GM21360 (cell line): ENCODE results near the gene ADCY7.
"Not testable (repeated sequence)": the region's sequence is repeated elsewhere in the genome, so short reads cannot be mapped to it uniquely, and the experiment has no call there.

Experiments used
- ATAC-seq: cut with Tn5 transposase; IDR thresholded peaks from one replicate; pipeline ENCODE4 v1.9.1; 2021; ENCODE audit warnings: mild to moderate bottlenecking, moderate library complexity; ENCODE audit not compliant: unreplicated experiment

The ADCY7 gene

DNA sequence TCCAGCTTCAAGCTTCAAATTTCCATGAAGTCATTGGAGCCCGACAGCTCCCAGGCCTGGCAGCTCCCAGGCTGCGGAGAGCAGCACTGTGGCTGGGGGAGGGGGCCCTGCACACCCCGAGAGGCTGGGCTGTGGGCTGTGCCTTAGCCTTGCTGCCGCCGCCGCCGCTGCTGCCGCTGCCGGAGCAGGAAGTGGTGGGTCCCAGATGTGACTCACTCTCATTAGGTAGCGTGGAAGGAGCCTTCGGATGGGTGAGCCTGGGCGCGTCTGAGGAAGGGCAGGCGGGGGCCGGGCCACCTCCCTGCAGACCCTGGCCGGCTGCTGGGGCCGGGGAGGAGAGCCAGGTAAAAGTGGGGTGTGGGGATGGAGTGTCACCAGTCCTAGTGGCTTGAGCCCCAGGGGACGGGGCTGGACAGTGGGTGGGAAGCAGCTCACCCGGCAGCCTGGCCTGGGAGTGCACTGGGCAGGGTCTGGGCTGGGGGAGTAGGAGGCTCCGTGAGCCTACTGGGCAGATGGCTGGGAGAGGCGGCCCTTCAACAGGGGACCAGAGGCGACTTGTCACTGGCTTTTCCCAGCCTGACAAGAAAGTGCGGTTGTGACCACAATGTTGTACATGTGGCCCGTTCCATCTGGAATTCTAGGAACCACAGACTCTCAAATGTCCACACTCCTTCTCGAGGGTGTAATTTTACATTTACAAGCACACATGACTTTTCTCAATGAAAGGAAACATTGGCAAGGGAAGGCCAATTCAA is at the start of gene ADCY7:
Gene ADCY7 (plus strand): TSS at position 215 of the 755 bp plus-strand sequence. CDS start 21,629 bp downstream, outside the sequence.
- ATAC-seq = peak; percentile 63

DNA sequence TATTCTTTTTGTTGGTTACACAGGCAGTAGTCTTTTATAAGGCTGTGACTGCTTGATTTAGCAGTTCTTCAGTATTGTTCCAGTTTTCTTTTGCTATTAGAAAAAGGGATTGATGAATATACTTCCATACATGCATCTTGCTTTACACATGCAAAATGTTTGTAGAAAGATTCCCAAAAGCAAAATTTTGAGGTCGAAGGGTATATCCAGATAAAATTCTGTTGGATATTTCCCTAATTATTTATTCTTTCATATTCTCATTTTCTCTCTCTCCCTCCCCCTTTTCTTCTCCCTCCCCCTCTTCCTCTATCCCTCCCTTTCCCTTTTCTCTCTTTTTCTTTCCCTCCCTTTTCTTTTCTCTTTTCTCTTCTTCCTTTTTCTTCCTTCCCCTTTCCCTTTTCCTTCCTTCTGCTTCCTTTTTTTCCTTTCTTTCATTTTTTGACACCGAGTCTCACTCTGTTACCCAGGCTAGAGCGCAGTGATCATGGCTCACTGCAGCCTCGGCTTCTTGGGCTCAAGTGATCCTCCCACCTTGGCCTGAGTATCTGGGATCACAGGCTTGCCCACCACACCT is 46.9 kb upstream of the ADCY7 start:
- ATAC-seq = no peak

DNA sequence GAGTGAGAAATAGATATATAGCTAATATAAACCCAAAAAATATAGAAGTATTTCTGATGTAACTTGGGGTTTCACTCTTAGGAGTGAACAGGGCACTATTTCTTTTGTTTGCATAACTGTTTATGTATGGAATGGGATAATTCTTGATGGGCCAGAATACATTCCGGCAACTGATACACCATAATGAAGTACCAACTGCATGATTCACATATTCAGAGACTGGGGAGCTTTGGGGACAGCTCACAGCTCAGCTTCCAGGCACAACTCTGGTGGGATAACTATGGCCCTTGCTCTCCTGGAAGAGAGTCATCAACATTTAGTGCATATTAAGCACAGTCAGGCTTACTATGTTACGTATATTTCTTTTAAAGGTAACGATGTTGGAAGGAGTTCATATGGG is 42.1 kb upstream of the ADCY7 start:
- ATAC-seq = no peak

DNA sequence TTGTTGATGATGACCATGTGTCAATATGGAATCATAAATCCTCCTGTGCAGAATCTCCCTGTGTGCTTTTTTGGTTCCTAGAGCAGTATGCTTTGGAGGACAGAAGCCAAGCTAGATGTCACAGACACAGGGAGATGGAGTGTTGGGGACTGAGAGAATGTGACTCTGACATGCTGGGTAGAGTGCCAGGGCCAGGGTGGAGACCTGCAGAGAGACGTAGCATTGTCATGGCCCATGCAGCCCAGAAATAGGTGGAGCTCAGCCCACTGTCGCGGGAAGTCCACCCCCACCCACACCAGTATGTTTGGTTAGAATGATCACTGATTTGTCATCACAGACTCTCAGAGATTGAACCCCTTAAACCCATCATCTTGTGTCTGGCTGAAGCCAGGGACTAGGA is 39.2 kb upstream of the ADCY7 start:
- ATAC-seq = no peak

DNA sequence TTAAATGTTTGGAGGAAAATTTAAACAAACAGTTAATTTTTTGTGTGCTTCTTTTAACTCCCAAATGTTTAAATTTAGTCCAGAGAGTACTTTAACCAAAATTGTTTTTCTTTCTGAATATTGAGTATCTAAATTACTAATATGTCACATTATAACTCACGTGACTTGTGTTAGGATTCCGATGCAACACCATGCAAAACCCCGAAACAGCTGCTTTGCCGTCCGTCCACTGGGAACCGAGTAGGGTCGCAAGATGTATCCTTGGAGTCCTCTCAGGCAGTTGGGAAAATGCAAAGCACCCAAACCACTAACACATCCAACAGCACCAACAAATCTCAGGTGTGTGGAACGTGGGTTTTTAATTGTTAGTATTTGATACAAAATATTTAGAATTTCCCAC is 38.7 kb upstream of the ADCY7 start:
- ATAC-seq = no peak

DNA sequence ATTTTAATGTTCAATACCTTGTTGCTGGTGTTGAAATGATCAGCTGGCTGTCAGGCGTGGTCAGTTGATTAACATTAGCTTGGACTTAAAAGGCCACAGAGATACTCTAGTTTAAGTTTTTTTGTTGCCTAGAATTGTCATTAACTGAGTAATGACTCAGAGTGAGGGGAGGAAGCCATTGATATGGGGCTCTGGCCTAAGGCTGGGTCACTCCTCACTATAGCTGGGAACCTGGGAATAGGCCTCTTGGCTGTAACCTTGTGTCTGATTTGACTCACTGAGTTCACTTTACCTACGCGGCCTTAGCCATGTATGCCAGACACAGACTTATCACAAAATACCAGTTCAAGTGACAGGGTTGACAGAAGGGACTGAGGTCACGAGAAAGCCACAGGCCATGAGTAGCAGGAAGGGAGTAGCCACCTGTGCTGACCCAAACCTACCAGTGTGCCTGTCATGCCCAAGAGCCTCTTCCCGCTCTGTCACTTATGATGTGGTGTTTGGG is 37.9 kb upstream of the ADCY7 start:
- no peak for ATAC-seq

DNA sequence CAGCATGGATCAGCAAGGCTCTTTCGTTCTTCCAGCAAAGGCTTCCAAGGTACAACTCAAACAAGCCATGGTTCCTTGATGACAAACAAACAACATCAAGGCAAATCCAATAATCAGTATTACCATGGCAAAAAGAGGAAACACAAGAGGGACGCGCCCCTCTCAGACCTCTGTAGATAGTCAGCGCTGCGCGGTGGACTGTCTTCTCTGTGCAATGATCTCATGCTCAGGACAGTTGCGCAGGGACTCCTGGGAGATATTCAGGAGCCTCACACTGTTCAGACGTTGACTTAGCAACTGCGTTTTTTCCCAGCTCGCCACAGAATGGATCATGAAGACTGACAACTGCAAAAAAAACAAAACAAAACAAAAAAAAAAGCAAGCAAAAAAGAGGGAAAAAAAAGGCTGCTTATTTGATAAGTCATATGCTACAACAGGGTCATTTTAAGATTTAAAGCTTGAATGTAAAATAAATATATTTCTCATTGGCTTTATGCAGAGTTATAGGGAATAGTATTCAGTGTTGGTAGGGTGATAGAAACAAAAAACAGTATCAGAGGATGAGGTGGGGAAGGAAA is 37.1 kb upstream of the ADCY7 start:
- ATAC-seq = no peak

DNA sequence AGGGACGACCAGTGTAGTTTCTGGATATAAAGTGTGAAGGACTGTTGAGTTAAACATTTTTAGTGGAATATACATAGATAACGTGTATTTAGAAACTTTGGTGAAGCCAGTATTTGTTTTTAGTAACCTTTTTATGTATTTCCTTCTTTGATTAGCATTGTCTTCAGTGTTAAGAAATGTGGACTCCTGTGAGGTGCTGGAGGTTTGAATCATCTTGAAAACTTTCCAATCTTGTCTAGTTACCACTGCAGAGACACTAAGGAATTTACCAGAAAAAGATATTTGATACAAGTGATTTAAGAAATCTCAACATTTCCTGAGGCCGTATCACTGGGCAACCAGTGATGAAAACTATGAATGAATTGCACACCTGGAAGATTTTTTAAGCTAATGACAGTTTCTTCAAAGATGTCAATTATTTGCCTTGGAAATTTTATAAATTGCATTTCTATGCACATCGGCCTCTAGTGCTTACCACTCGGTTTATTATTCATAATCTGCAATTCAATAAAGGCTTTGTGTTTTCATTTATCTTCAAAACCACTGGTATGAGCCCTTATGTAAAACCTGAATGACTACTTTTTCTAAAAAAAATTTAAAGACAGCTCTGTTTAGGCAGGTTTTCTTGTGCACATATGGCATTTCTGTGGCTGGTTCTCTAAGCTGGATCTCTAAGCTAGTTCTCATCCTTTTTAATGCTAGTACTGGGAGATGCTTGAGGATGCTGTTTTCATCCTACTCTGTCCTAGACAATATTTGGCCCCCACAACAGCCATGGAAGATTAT is 31.4 kb upstream of the ADCY7 start:
- ATAC-seq = no peak

DNA sequence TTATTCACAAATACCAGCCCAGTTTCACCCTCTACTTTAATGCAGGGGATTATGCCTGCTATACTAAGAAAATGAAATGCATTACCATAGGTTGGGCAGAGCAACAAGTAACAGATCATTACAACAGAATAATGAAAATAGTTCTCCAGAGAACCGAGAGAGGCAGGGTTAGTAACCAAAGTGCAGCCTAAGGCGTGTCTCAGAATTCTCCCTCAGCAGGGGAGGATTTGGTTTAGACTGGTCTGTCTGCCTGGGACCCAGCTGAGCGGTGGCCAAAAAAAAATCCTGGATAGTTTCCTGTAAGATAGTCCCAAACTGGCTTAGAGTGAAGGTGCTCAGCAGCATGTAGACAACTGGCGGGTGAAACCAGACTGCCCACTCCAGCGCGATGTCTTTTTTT is 30.8 kb upstream of the ADCY7 start:
- ATAC-seq = no peak

DNA sequence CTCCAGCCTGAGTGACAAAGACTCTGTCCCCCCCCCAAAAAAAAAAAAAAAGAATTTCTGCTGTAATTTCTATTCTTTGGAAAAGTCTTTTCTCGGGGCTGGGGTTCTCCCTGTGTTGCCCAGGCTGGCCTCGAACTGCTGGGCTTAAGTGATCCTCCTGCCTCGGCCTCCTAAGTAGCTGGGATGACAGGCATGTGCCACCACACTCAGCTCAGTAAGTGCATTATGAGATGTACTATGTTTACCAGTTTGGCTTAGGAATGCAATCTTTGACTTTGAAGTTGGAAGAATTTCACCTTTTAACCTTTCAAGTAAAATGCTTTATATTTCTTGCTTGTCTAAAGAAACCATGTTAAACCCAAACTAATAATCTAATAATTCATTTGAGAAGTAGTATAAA is 28.0 kb upstream of the ADCY7 start:
- ATAC-seq = no peak

DNA sequence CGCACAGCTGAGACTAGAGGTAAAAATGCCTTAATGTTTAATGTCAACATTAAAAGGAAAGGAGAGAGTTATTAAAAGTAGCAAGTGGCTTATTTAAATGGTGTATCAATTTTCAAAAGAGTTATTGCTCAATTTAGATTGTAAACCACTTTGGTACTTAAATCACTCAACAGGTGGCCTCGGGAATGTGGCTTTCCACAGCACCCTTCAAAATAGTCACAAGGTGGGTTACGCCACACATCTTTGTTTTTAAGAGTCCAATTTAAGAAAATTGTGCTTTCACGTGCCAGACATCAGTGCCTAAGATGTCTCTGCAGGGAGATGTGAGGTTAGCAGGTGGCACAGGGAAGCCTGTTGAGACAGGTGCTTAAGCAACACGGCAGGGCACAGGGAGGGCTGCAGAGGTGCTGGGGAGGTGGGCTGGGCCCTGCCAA is 27.5 kb upstream of the ADCY7 start:
- ATAC-seq = no peak

DNA sequence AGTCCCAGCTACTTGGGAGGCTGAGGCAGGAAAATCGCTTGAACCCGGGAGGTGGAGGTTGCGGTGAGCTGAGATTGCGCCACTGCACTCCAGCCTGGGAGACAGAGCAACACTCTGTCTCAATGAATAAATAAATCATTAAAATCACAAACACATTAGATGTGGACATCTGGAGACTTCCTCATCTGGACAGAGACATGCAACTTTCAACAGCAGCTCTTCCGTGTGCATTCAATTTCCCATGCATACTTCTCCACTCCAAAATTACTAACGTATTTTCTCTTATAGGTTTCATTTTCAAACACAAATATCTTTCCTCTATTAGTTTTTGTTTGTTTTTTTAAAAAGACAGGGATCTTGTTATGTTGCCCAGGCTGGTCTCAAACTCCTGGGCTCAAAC is 23.3 kb upstream of the ADCY7 start:
- not testable (repeated sequence) for ATAC-seq

DNA sequence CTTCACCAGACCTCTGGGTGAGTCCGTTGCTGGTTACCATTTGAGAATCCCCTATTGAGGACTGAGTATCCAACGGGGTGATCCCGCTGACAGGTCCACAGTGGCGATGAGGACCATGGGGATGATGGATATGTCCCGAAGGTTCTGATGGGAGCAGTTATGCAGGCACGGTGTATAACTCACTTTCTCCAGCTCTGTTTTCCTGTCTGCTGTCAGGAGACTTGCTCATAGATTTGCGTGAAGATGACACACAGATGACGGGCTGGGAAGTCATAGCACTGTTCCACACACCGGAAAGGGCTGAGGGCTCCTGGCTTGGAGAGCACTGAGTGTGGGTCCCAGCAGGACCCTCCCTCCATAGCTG is 22.2 kb upstream of the ADCY7 start:
- no peak for ATAC-seq

DNA sequence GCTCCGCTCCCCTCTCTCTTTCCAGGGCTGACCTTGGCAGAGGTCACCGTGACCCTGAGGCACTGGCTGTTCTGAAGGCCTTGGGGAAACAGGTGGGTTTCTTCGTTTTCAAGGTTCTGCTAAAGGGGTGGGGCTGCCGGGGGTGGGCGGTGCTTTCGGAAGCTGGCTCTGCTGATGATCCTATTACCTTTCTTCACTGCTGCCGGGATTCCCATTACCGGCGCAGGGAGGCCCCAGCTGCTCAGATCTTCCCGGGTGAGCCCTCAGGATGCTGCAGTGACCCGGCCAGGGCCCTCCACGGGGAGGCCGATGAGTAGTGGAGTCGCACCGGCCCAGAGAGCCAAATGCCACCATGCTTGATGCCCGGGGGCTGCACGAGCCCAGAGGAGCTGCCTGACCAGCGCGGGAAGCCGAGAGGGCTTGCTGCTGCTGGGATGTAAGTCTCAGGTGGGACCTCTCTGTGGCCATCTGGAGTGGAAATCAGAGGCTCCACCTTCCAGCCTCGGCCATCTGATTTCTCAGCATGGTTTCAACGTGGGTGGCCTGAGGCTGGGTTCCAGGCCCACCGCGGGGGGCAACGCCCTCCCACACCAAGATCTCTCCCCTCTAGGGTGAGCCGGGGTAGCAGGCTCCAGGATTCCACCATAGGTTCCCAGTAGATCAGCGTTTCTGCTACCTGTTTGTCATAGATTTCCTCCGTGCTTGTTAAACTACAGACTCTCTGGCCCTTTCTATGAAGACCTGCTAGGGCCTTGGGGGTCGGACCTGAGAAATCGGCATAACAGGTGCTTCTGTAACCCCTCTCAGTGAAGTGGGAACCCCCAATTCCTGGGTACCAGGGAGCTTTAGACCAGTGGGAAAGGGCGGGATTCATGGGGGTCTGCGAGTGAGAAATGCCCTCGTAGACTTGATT is 21.6 kb upstream of the ADCY7 start:
- ATAC-seq = no peak

DNA sequence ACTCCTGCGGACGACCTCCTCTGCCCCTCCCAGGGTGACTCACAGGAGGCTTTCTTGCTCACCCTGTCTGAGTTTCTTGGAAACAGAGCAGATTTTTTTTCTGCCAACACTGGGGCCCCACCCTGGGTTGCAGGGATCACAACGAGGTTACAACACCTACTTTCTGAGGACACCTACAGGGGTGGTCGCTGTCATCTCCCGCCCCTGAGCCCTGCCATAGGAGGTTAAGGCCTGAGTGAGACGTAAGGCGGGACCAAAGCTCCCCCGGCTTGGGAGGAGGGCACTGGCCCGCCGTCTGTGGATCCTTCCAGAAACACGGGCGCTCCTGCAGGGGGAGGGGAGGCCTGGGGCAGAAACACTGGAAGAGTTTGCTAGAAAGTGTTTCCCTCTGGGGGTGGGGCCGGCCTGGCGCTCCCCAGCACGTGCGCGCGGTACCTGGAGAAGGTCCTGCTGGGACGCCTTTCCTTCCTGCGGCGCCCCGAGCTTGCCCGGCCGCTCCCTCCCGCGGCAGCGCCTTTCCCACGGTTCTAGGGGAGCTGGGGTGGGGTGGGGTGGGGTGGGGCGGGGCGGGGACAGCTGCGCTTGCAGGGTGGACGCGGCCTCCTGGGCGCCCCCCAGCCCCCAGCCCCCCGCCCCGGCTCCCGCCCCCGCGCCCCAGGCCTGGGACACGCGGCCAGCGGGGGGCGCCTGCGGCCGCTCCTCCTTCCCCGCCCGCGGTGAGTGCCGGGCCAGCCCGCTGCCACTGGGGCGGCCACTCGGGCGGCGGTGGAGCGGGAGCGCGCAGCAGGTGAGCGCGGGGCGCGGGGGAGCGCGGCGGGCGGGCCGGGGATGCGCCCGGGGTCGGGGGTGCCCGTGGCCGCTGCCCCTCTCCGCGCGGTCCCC is 20.7 kb upstream of the ADCY7 start:
- ATAC-seq = peak; percentile 67

DNA sequence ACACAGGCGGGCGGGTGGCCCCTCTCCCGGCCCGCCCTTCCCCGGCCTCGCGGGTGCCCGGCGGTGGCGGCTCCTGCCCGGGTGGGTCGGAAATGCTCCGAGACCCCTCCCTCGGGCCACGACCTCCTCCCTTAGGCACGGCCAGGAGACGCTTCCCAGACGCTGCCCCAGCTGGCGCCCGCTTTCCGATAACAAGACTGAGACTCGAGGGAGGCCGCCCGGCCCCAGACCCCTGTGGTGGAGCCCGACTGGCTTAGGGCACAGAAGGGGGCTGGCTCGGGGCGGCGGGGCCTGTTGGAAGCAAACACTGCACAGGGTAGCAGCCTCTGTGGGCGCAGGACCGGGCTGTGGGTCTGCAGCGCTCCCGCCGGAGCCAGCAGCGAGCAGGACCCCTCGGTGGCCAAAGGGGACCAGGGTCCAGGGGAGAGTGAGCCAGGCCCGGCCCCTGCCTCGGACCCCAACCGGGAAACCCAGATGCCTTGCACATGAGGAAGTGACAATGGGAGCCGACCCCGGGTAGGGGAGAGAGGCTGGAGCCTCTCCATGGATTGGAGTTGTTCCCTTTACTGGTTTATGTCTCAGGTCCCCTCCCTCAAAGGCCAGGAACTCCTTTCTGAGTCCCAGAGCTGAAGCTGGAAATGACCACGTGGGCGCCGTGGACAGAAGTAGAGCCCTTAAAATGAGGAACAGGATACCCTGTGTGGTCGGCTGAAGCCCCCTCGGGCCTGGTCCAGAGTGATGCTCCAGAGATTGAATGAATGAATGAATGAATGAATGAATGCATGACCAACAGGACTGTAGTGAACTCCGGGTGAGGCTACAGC is 19.8 kb upstream of the ADCY7 start:
- peak; percentile 16 for ATAC-seq

DNA sequence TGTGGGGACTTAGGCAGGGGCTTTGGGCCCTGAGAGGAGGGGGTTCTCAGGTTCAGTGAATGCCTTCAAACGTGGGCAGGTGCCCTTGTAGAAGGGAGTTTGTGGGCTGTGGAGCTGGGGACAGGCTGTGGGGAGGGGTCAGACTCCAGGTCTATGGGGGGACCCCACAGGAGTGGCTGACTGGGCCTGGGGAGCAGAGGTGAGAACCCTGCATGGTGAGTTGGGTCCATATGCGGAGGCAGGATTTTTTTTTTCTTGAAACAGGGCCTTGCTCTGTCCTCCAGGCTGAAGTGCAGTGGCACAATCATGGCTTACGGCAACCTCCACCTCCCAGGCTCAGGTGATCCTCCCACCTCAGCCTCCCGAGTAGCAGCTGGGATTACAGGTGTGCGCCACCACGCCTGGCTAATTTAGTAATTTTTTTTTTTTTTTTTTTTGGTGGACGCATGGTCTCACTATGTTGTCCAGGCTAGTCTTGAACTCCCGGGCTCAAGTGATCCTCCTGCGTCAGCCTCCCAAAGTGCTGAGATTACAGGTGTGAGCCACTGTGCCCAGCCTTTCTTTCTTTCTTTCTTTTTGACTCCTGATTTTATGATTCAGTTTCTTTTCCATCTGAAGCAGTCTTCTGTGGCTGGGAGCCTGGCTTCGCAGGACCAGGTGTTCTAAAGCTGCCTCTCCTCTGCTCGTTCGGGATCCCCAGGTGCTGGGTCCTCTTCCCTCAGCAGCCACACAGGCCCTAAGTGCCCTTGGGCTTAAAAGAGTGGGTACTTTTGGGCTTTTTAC is 19.0 kb upstream of the ADCY7 start:
- no peak for ATAC-seq
